ENCODE measurements around the gene ABCC12.
"Not testable (repeated sequence)": the region's sequence is repeated elsewhere in the genome, so short reads cannot be mapped to it uniquely, and the experiment has no call there.

The ABCC12 gene

DNA sequence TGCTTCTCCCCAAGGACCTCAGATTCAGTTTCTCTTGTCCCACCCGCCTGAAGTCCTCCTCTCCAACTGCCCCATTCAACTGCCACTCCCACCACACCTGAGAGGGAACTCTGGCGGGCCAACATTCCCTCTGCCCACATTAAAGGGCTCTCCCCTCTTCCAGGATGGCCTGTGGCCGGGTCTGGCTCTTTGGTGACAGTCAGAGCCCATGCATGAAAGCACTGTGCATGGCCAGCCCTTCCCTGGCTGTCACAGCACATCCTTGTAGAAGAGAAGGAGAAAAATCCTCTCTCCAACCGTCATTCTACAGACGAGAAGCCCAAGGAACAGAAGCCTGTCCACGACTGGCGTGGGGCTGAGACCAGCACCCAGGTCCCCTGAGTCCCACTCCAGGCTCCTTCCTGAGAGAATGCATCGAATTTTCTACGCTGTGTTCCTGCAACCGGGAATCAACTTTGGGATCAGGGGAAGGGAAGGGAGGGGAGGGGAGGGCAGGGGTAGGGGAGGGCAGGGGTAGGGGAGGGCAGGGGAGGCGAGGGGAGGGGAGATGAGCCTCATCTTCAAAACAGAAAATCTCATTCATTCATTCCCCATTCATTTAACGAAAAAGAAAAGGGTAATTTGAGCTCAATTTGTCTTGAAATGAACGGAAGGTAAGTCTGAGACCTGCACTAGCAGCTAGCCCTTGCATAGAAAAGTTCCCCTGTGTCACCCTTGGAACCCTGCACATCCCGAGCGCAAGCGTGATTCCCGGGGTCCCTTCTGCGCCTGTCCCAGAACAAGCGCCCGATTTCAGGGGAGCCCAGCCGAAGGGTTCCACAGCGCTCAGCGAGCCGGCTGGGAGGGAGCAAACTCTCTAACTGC, at the start of gene ABCC12:
ABCC12 (minus strand) TSS at position 68 of the 864 bp plus-strand sequence. CDS start 9,569 bp downstream, outside the sequence.
- Mint-ChIP-seq H3K4me3 (no peak within 1 kb of the TSS), H3K4me1 (ENCODE audit: low read depth) (peaks cover 27% of the 10 kb centered on the region), H3K27me3 (peaks cover 41% of the 10 kb centered on the region), H3K9me3 (no peaks in the 10 kb centered on the region), H3K36me3 (ENCODE audit: low read depth) (no peaks in the 10 kb centered on the region), H3K27ac (no peak within 1 kb of the TSS)

DNA sequence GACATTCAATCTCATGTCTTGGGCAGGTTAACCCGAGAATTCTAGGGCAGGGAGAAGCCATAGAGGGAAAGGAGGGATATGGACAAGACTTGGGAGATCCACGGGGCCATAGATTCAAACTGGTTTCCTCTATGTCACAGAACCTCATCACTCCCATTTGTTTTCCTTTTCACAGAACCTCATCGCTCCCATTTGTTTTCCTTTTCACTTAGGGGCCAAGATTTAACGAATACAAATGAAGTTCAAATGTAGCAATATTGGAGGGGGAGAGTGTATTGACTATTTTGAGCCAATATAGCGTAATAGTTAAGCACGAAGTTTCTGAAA, 49.0 kb upstream of the ABCC12 start:
- Mint-ChIP-seq H3K27me3 (peaks cover 12% of the 10 kb centered on the region), H3K4me1 (ENCODE audit: low read depth) (no peaks in the 10 kb centered on the region), H3K9me3 (no peaks in the 10 kb centered on the region), H3K4me3 (no peak overlapping the region), H3K36me3 (ENCODE audit: low read depth) (no peaks in the 10 kb centered on the region), H3K27ac (no peak overlapping the region)

DNA sequence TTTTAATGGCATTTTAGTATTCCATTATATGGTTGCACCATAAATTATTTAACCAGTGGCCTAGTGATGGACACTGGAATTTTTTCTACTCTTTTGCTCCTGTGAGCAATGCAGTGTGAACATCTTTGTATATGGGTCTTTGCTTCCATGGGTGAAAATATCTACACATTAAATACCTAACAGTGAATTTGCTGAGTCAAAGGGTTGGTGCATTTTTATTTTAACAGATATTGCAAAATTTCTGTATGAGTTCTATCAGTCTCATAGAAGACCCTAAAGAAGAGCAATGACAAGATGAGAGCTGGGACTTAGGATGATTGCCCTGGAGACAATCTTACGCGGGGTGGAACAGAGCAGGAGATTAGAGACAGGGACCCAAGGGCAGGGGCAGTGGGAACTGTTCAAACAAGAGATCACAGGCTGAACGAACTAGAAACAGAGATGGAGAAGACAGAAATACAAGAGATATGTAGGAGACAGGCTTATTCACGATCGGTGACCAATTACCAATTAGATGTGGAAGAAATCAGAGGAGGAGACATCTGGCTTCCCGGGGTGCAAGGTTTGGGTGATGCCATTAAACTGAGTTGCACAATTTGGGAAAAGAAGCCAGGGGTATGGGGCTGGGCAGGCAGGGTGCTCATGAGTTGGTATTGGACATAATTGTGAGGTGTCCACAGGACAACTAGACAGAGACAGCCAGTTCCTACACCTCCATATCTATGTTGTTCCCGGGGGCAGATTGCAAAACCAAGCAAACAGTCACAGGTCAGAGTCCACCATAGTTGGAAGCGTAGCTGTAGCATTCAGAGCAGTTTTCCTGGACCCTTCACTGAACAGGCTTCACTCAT, 48.4 kb upstream of the ABCC12 start:
- Mint-ChIP-seq H3K36me3 (ENCODE audit: low read depth) (no peaks in the 10 kb centered on the region), H3K27ac (no peak overlapping the region), H3K9me3 (no peaks in the 10 kb centered on the region), H3K27me3 (peaks cover 12% of the 10 kb centered on the region), H3K4me3 (no peak overlapping the region), H3K4me1 (ENCODE audit: low read depth) (no peaks in the 10 kb centered on the region)

DNA sequence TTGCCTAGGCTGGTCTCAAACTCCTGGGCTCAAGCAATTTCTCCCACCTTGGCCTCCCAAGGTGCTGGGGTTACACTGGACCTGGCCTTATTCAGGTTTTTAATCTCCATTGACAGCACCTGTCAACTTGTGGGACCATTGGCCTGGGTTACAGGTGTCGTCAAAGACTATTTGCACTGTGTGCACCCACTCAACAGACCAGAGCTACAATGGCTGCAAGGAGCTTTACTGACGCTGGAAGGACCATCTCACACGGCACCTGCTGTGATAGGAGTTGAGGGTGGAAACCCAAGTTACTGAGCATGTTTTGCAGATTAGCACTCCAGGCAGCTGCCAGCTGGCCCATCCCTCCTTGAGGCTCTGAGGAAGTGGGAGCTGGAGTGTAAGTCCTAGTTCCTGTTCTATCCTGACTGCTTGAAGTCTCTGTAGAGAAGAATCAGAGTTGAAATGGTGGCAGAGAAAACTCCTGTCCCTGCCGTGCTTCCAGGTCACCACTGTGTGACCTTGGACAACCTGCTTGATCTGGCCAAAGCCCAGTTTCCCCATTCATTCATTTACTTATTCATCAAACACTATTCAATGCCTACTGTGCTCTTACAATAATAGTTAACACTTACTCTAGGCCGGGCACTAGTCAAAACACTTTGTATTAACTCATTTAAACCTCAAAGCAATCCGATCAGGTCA, 45.9 kb upstream of the ABCC12 start:
- H3K9me3 Mint-ChIP-seq, result no peaks in the 10 kb centered on the region
- H3K27ac Mint-ChIP-seq, result no peak overlapping the region
- H3K4me3 Mint-ChIP-seq, result no peak overlapping the region
- no peaks in the 10 kb centered on the region for H3K36me3 Mint-ChIP-seq (ENCODE audit: low read depth)
- H3K27me3 Mint-ChIP-seq, result peaks cover 9% of the 10 kb centered on the region
- H3K4me1 Mint-ChIP-seq (ENCODE audit: low read depth), result no peaks in the 10 kb centered on the region

DNA sequence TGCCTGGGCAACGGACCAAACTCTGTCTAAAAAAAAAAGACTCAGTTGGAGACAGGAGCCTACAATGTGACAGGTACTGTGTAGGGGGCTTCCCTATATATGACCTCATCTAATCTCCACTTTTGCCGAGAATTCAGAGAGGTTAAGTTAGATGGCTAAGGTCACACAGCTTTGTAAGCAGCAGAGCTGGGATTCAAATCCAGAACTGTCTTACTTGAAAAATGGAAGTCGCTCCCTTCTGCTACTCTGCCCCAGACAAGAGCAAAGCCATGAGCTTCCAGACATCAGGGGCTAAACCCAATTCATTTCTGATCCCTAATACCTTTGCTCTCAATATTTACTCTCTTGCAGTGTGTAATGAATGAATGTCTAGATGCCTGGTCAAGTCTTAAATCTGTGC, 41.5 kb upstream of the ABCC12 start:
- no peaks in the 10 kb centered on the region for H3K36me3 Mint-ChIP-seq (ENCODE audit: low read depth)
- no peak overlapping the region for H3K27ac Mint-ChIP-seq
- H3K4me3 Mint-ChIP-seq, result no peak overlapping the region
- H3K9me3 Mint-ChIP-seq, result no peaks in the 10 kb centered on the region
- no peaks in the 10 kb centered on the region for H3K4me1 Mint-ChIP-seq (ENCODE audit: low read depth)
- peaks cover 4% of the 10 kb centered on the region for H3K27me3 Mint-ChIP-seq

DNA sequence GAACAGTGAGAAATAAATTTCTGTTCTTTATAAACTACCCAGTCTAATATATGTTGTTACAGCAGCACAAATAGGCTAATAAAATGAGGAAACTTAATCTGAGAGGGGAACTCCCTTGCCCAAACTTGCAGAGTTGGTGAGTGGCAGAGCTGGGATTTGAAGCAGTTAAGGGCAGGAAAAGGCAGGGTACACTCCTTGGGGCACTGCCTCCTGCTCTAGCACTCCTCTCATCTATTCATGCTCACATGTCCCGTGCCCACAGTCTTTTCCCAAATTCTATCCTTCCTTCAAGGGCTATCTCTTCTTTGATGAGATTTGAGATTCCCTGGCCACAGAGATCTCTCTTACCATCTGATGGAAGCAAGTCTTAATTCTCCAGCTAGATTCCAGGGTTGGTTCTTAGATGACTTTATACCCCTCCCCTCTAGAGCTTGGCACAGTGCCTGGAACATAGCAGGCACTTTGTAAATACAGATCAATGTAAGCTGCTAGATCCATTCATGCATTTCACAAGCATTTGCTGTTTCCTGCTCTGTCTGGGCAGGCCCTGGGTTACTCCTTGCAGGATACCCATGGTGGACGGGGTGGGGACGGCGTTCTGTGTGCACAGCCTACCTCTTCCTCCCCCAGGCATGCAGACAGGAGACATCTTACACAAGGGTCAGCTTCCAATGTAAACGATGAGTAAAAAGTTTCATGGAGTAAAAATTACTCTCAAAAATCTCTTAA, 39.2 kb upstream of the ABCC12 start:
- H3K36me3 Mint-ChIP-seq (ENCODE audit: low read depth), result no peaks in the 10 kb centered on the region
- H3K4me1 Mint-ChIP-seq (ENCODE audit: low read depth), result no peaks in the 10 kb centered on the region
- H3K4me3 Mint-ChIP-seq, result no peak overlapping the region
- H3K9me3 Mint-ChIP-seq, result no peaks in the 10 kb centered on the region
- H3K27me3 Mint-ChIP-seq, result peaks cover 6% of the 10 kb centered on the region
- H3K27ac Mint-ChIP-seq, result no peak overlapping the region

DNA sequence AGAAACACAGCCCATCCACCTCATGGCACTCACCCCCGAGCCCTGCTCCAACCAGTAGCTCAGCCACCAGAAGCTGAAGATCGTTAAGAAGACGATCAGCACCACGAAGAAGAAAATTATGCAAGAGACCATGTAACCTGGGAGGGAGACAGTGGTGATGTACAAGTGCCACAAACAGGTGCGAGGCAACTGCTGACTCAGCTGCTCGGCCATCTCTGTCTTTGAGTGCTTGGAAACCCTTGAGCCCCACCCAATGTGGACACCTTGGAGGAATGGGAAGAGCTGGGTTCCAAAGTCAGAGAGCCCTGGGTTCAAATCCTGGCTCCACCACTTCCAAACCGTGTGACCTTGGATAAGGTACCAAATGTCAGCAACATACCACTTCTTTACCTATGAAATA, 38.1 kb upstream of the ABCC12 start:
- no peaks in the 10 kb centered on the region for H3K36me3 Mint-ChIP-seq (ENCODE audit: low read depth)
- H3K27ac Mint-ChIP-seq, result no peak overlapping the region
- peaks cover 8% of the 10 kb centered on the region for H3K27me3 Mint-ChIP-seq
- H3K4me1 Mint-ChIP-seq (ENCODE audit: low read depth), result no peaks in the 10 kb centered on the region
- no peaks in the 10 kb centered on the region for H3K9me3 Mint-ChIP-seq
- H3K4me3 Mint-ChIP-seq, result no peak overlapping the region

DNA sequence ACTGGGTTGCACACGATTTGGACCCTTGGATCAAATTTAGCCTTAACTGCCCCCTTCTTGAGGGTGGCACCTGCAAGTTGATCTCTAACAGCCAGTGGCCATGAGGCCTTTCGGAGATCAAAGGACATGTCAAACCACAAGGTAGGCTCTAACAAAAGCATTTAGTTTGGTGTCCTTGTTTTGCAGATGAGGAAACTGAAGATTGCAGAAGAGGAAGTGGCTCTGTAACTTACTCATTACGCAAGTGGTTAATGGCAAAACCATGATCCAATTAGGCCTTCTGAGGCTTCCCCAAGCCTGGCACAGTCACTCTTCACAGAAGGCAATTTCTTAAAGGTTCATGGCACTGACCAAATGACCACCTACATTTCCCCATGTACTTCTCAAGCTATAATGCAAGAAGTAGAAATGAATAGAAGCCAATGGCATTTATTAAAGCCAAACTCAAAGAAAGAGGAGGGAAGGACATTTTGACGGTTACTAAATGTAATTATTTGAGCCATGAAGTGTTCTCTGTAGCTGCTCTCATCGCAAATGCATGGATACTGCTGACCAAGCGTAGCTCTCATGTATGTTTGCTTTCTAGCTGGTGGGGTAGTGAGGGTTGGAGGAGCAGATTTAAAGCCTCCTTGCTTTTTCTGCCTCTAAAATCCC, 32.8 kb upstream of the ABCC12 start:
- no peaks in the 10 kb centered on the region for H3K9me3 Mint-ChIP-seq
- no peak overlapping the region for H3K27ac Mint-ChIP-seq
- H3K4me1 Mint-ChIP-seq (ENCODE audit: low read depth), result peaks cover 13% of the 10 kb centered on the region
- H3K36me3 Mint-ChIP-seq (ENCODE audit: low read depth), result no peaks in the 10 kb centered on the region
- H3K27me3 Mint-ChIP-seq, result peaks cover 6% of the 10 kb centered on the region
- no peak overlapping the region for H3K4me3 Mint-ChIP-seq

DNA sequence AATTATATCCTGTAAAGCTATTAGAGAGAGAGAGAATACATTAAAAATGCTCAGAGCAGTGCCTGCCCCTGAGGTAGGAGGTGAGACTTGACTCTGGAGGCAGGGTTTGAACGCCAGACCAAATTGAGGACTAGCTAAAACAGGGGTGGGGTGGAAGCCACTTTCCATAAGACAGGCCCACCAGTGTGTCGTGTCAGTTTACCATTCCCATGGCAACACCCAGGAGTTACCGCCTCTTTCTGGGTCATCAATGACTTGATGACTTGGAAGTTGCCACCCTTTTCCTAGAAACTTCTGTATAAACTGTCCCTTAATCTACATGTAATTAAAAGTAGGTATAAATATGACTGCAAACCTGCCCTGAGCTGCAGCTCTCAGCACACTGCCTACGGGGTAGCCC, 32.0 kb upstream of the ABCC12 start:
- no peak overlapping the region for H3K27ac Mint-ChIP-seq

DNA sequence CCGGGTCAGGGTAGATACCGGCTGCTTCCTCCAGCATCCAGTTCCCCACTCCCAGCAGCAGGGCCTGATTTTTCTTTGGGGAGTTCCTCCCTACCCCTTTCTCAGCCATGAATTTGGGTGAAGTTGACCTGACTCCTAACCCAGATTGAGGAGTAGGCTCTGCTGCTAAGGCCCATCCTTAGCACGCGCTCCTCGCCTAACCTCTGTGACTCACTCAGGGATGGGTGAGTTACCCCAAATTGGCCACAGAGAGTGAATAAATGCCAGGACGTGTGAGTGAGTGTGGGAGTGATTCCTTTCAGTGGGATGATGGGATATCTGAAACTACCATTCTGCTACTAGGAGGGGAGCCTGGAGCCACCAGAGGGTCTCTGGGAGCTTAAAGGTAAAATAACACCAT, 28.9 kb upstream of the ABCC12 start:
- no peak overlapping the region for H3K4me3 Mint-ChIP-seq
- H3K36me3 Mint-ChIP-seq (ENCODE audit: low read depth), result no peaks in the 10 kb centered on the region
- H3K4me1 Mint-ChIP-seq (ENCODE audit: low read depth), result peaks cover 13% of the 10 kb centered on the region
- H3K9me3 Mint-ChIP-seq, result no peaks in the 10 kb centered on the region
- no peak overlapping the region for H3K27ac Mint-ChIP-seq
- peaks cover 6% of the 10 kb centered on the region for H3K27me3 Mint-ChIP-seq

More for the DNA sequence above, 32.0 kb upstream of the ABCC12 start:
- Mint-ChIP-seq H3K27me3 (peaks cover 6% of the 10 kb centered on the region), H3K4me1 (ENCODE audit: low read depth) (peaks cover 13% of the 10 kb centered on the region), H3K4me3 (no peak overlapping the region), H3K36me3 (ENCODE audit: low read depth) (no peaks in the 10 kb centered on the region), H3K9me3 (no peaks in the 10 kb centered on the region)

DNA sequence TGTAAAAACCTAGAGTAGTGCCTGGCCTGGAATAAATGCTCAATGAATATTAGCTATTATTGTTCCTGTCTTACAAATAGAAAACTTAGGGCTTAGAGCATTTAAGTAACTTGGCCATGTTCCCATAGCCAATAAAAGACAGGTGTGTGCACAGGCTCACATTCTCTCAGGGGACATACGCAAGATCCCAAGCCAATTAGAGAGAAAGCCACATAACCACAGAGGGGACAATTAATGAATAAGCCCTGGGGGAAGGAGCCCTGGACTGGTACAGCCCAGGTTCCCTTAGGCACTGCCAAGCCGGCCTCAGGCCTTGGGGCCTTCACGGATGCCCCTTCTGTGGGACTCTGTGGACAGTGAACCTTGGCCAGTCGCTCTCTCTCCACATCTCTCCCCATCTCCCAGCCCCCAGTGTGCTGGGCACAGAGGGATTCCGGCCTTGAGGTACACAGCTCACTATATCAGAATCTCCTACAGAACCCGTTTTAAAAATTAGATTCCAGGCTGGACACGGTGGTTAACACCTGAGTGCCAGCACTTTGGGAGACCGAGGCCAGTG, 27.3 kb upstream of the ABCC12 start:
- peaks cover 6% of the 10 kb centered on the region for H3K27me3 Mint-ChIP-seq

DNA sequence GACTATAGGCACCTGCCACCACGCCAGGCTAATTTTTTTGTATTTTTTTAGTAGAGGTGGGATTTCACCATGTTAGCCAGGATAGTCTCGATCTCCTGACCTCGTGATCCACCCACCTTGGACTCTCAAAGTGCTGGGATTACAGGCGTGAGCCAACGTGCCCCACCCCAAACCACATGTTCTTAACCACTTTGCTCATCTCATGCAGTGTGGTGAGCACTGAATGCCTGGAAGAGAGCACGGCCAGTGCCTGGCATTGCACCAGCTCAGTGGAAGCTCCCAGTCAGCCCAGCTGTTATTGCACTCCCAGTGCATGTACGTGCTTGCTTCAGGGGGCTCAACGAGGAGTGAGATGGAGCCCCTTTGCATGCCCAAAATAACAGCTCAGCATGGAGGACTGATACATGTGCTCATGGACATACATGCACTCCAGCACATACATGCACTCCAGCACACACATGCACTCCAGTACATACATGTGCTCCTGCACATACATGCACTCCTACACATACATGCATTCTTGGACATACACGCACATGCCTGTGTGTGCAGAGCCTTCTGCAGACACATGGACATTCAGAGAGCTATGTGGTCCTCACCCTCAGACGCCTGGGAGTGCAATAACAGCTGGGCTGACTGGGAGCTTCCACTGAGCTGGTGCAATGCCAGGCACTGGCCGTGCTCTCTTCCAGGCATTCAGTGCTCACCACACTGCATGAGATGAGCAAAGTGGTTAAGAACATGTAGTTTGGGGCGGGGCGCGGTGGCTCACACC, 26.1 kb upstream of the ABCC12 start:
- not testable (repeated sequence) for H3K9me3 Mint-ChIP-seq; H3K36me3 Mint-ChIP-seq (ENCODE audit: low read depth); H3K27ac Mint-ChIP-seq; H3K4me3 Mint-ChIP-seq
- H3K27me3 Mint-ChIP-seq, result peaks cover 11% of the 10 kb centered on the region
- peaks cover 13% of the 10 kb centered on the region for H3K4me1 Mint-ChIP-seq (ENCODE audit: low read depth)

More for the DNA sequence above, 27.3 kb upstream of the ABCC12 start:
- H3K36me3 Mint-ChIP-seq (ENCODE audit: low read depth), result no peaks in the 10 kb centered on the region
- no peak overlapping the region for H3K27ac Mint-ChIP-seq
- H3K4me1 Mint-ChIP-seq (ENCODE audit: low read depth), result peaks cover 13% of the 10 kb centered on the region
- H3K4me3 Mint-ChIP-seq, result no peak overlapping the region
- H3K9me3 Mint-ChIP-seq, result no peaks in the 10 kb centered on the region

DNA sequence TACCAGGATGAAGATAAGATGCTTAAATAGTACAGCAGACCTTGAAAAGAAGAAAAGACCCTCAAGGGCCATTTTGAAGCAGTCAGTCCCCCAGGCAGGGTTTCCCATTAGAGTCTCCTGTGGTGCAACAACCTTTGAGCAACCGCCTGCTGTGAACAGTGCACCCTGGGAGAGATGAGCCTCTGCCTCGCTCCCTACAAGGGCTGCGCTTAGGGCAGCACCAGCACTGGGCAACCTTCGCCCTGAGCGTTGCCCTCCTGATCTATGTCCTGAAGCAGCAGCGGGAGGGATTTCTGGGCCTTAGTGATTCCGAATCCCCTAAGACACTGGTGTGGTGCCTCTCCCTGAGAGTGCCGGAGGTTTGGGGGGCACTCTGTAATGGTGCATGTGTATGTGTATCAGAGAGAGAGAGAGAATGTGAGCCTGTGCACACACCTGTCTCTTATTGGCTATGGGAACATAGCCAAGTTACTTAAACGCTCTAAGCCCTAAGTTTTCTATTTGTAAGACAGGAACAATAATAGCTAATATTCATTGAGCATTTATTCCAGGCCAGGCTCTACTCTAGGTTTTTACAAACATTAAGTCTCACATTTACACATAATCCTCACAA, 25.2 kb upstream of the ABCC12 start:
- no peak overlapping the region for H3K27ac Mint-ChIP-seq

More for the DNA sequence above, 25.2 kb upstream of the ABCC12 start:
- H3K27me3 Mint-ChIP-seq, result peaks cover 15% of the 10 kb centered on the region
- H3K36me3 Mint-ChIP-seq (ENCODE audit: low read depth), result no peaks in the 10 kb centered on the region
- H3K9me3 Mint-ChIP-seq, result no peaks in the 10 kb centered on the region
- H3K4me1 Mint-ChIP-seq (ENCODE audit: low read depth), result peaks cover 13% of the 10 kb centered on the region
- no peak overlapping the region for H3K4me3 Mint-ChIP-seq
